Esophagus muscularis mucosa (tissue), 4 donors: Measurements from ENCODE around the gene KANSL1. TPM values are rescaled to one million over a fixed set of nuclear protein-coding genes. Genes with fewer than 3 reads are reported as not detected.

Experiments used
- DNase-seq: peaks from one replicate; pipeline ENCODE4 v3.0.0-alpha.2; 2017; ENCODE audit errors: extremely low spot score
- H3K27ac ChIP-seq, 4 donors: fragments of 200-600 bp; sonication (generic); replicated peaks in 1 of 4; 1 replicate in 3 of 4; 2 replicates in 1 of 4; pipeline ENCODE4 v1.5.1; 2016 to 2019; ENCODE audit warnings: mild to moderate bottlenecking in 1 of 4
- H3K27me3 ChIP-seq, 4 donors: fragments of 200-600 bp; sonication (generic); one replicate each; pipeline versions ENCODE4 v1.5.1 to v1.6.0; 2016 to 2019
- H3K36me3 ChIP-seq, 4 donors: fragments of 200-600 bp; sonication (generic); one replicate each; pipeline ENCODE4 v1.5.1; 2016 to 2019
- H3K4me1 ChIP-seq, 4 donors: fragments of 200-600 bp; sonication (generic); one replicate each; pipeline ENCODE4 v1.5.1; 2016 to 2019
- H3K4me3 ChIP-seq, 4 donors: fragments of 200-600 bp; sonication (generic); 1 replicate in 2 of 4; 2 replicates in 2 of 4; pipeline ENCODE4 v1.5.1; 2016 to 2019; ENCODE audit warnings: mild to moderate bottlenecking in 4 of 4, moderate library complexity in 1 of 4
- H3K9me3 ChIP-seq, 4 donors: fragments of 200-600 bp; sonication (generic); 1 replicate in 3 of 4; 2 replicates in 1 of 4; pipeline ENCODE4 v1.5.1; 2016 to 2019
- EP300 ChIP-seq: sonication (generic); formaldehyde crosslinking; IDR thresholded peaks from one replicate; pipeline ENCODE4 v1.6.1; 2017; ENCODE audit warnings: antibody characterized with exemption
- POLR2A ChIP-seq: fragments of 450-650 bp; IDR thresholded peaks from one replicate; pipeline ENCODE4 v1.6.1; 2017; ENCODE audit warnings: antibody characterized with exemption, moderate library complexity, mild to moderate bottlenecking, low read depth
- POLR2AphosphoS5 ChIP-seq, 2 donors: sonication (generic); formaldehyde crosslinking; IDR thresholded peaks; one replicate each; pipeline ENCODE4 v1.6.1; 2017; ENCODE audit warnings: antibody characterized with exemption in 2 of 2
- WGBS: methylation state at CpG from one replicate; pipeline ENCODE4 v1.1.5; 2018; 5-methylcytosine and 5-hydroxymethylcytosine counted together
- intact Hi-C: fragments of 100-400 bp; cut with DNase I; formaldehyde crosslinking; loops from one replicate; pipeline ENCODE4 v1.15.1; 2023
- total RNA-seq, 4 donors: library from RNA; depleted of rRNA; stranded (reverse); fragments of >200 nt; gene quantifications; one replicate each; pipeline versions ENCODE4 v1.1.0 to v1.2.1, GENCODE V29; 2016
- TF ChIP-seq, protein P1 (sequence below), 3 experiments: fragments of 200-600 bp in 2 of 3; fragments of 450-650 bp in 1 of 3; sonication (generic) in 2 of 3; IDR thresholded peaks; one replicate each; pipeline ENCODE4 v1.5.1; 2017 to 2019; ENCODE audit warnings: antibody characterized with exemption in 3 of 3, mild to moderate bottlenecking in 2 of 3, moderate library complexity in 1 of 3

The KANSL1 gene
- total RNA-seq, 4 donors from 2014 or later, result 55.0 to 124 (median 70.0) TPM

DNA sequence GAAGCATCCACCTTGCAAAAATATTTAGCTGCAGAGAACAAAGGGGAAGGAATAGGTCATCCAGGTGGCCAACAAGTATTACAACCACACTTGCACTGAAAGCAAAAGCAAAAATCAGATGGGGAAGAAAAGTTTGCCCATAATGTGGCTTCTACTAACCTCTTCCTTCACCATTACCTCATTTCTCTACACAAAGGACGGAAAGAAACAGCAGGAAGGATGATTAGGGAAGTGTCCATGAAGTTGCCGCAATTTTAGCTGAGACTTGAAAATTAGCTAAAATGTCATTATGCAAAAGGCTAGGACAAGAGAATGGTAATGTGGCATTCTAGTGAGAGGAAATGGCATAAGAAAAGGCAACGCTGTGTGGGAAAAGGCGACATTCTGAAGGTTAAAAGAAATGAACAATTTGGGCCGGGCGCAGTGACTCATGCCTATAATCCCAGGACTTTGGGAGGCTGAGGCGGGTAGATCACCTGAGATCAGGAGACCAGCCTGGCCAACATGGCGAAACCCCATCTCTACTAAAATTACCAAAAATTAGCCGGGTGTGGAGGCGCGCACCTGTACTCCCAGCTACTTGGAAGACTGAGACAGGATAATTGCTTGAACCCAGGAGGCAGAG lies 13.7 kb downstream of the KANSL1 start:
- no peaks in the 10 kb centered on the region for H3K27me3 ChIP-seq
- DNase-seq, result no peak
- TF ChIP-seq POLR2A, result no peak
- no peak for TF ChIP-seq POLR2AphosphoS5 (IDR thresholded peaks at IDR 0.05)
- TF ChIP-seq, protein P1, sequence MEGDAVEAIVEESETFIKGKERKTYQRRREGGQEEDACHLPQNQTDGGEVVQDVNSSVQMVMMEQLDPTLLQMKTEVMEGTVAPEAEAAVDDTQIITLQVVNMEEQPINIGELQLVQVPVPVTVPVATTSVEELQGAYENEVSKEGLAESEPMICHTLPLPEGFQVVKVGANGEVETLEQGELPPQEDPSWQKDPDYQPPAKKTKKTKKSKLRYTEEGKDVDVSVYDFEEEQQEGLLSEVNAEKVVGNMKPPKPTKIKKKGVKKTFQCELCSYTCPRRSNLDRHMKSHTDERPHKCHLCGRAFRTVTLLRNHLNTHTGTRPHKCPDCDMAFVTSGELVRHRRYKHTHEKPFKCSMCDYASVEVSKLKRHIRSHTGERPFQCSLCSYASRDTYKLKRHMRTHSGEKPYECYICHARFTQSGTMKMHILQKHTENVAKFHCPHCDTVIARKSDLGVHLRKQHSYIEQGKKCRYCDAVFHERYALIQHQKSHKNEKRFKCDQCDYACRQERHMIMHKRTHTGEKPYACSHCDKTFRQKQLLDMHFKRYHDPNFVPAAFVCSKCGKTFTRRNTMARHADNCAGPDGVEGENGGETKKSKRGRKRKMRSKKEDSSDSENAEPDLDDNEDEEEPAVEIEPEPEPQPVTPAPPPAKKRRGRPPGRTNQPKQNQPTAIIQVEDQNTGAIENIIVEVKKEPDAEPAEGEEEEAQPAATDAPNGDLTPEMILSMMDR (IDR thresholded peaks at IDR 0.05), result no peak
- TF ChIP-seq EP300, result no peak
- H3K4me1 ChIP-seq, result peaks cover 71 to 100% (median 98%) of the 10 kb centered on the region in 4 donors
- H3K36me3 ChIP-seq, result no peaks in the 10 kb centered on the region
- intact Hi-C loops, result no loop called here
- WGBS, result 88% methylated on average over 11 of the region's 11 CpGs
- peak overlapping the region in 1 of 4 donors; percentile 6 for H3K27ac ChIP-seq
- no peaks in the 10 kb centered on the region for H3K9me3 ChIP-seq
- no peak overlapping the region for H3K4me3 ChIP-seq

DNA sequence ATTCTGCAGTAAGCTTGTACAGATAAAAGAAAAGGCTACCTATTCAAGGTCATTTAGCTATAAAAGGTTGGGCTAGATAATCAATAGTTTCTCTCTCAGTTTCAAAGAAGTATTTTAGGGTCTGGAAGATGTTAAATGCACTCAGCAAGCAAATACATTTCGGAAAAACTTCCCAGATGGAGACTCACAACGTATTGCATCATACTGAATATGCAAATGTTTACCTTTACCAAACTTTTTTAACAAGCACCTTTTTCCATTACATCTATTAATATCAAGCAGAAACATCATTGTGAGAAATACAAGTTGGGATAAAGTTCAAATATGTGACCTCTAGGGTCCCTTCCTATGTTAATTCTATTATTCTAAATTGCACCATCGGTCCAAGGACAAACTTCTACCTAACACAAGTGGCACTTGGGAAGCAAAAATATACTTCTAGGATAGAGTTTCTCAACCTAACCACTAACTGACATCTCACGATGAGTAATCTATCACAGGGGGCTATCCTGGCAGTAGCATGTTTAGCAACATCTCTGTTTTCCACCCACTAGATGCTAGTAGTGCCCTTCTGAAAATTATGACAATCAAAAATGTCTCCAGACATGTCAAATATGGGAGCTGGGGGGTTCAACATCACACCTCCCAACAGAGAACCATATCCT lies 14.5 kb downstream of the KANSL1 start:
- no peaks in the 10 kb centered on the region for H3K27me3 ChIP-seq
- no peaks in the 10 kb centered on the region for H3K36me3 ChIP-seq
- peaks cover 71 to 100% (median 98%) of the 10 kb centered on the region in 4 donors for H3K4me1 ChIP-seq
- no peaks in the 10 kb centered on the region for H3K9me3 ChIP-seq
- no peak for DNase-seq
- intact Hi-C loops, result no loop called here
- 61% methylated on average over 4 of the region's 4 CpGs for WGBS
- H3K4me3 ChIP-seq, result no peak overlapping the region
- peak overlapping the region in 1 of 4 donors; percentile 6 for H3K27ac ChIP-seq
- TF ChIP-seq, protein P1 (IDR thresholded peaks at IDR 0.05), result no peak
- TF ChIP-seq POLR2A, result no peak

DNA sequence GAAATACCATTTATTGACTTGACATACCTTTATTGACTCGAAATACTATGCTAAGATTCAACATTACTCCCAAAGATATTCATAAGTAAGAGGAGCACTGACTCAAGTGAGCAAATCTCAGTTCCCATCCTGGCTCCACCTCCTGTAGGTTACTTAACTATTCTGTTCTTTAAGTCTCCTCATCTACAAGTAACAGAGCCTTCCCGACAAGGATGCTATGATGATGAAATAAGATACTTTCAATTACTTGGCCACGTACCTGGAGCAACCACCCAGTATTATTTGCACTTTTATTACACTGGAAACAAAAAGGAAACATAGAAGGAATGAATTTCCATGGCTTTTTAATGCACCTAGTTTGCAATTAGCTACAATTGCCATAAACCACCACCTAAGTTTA lies 16.3 kb downstream of the KANSL1 start:
- peaks cover 77 to 100% (median 98%) of the 10 kb centered on the region in 4 donors for H3K4me1 ChIP-seq
- 71% methylated on average over 3 of the region's 3 CpGs for WGBS
- no peak for DNase-seq
- TF ChIP-seq POLR2AphosphoS5 (IDR thresholded peaks at IDR 0.05) (no peak), POLR2A (no peak), EP300 (no peak)
- TF ChIP-seq, protein P1 (IDR thresholded peaks at IDR 0.05), result no peak
- H3K36me3 ChIP-seq, result peaks cover 0 to 2% (median under 1%) of the 10 kb centered on the region in 4 donors
- no peak overlapping the region for H3K4me3 ChIP-seq
- no peaks in the 10 kb centered on the region for H3K9me3 ChIP-seq
- no peak overlapping the region for H3K27ac ChIP-seq
- intact Hi-C loops, result no loop called here
- H3K27me3 ChIP-seq, result no peaks in the 10 kb centered on the region

DNA sequence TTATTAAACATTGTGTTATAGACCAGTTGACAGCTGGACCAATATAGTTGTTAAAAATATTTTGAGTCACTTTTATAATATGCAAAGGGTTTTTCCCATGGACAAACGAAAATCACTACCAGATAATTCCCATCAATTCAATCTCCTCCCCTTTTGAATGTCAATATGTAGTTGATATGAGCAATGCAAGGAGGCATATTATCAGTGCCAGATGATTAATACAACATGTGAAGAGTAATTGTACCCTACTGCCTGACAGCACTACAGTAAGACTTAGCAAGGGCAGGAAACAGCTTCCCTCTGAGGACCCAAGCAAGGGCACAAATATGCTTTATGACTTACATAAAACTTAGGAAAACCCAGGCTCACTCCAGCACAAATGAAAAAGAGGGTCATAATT lies 17.3 kb downstream of the KANSL1 start:
- TF ChIP-seq EP300 (no peak), POLR2A (no peak)
- Histone ChIP-seq H3K9me3 (no peaks in the 10 kb centered on the region), H3K4me1 (peaks cover 77 to 100% (median 97%) of the 10 kb centered on the region in 4 donors), H3K27ac (no peak overlapping the region), H3K4me3 (no peak overlapping the region), H3K36me3 (peaks cover 8 to 13% (median 11%) of the 10 kb centered on the region in 4 donors), H3K27me3 (no peaks in the 10 kb centered on the region)
- DNase-seq, result no peak
- intact Hi-C loops, result no loop called here
- 5% methylated on average over 1 of the region's 1 CpG for WGBS

DNA sequence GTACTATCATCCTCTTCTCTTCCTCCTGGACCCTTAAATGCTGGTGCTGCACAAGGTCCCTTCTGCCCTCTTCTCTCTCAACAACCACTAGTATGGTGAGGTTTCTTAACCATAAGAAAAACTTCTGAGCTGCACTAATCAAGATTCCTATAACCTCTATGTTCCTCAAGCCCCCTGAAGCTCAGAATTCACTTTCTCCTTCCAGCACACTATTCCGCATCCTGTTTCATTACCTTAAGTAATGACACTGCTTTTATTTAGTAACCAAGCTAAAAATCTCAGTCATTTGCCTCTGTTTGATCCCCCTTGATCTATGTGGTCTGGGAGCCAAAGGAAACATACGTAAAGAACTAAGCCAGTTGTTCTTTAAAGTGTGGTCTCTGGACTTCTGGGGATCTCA lies 20.1 kb downstream of the KANSL1 start:
- Histone ChIP-seq H3K36me3 (peaks cover 13 to 35% (median 21%) of the 10 kb centered on the region in 4 donors), H3K9me3 (no peaks in the 10 kb centered on the region), H3K4me1 (peaks cover 78 to 100% (median 97%) of the 10 kb centered on the region in 4 donors), H3K27ac (no peak overlapping the region), H3K27me3 (no peaks in the 10 kb centered on the region), H3K4me3 (no peak overlapping the region)
- intact Hi-C loops, result no loop called here
- DNase-seq, result no peak
- WGBS, result 82% methylated on average over 2 of the region's 2 CpGs
- no peak for TF ChIP-seq POLR2A

DNA sequence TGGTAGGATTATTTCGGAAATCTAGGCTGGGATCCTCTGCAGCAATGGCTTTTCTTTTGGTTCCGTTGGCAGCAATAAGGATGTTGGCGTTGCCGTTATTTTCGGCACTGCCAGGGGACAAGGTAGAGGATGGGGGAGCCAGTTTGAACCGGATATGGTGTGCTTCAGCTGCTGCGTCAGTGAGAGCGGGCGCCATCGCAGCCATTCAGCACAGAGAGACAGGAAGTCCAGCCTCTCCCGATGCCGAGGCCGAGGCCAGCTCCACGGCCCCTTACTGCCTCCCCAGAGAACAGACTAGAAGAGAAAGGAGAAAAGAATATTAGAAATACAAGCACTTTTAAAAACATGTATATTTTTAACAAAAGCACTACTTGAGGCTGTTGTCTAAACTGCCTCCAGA lies 21.3 kb downstream of the KANSL1 start:
- 87% methylated on average over 14 of the region's 14 CpGs for WGBS
- no peaks in the 10 kb centered on the region for H3K27me3 ChIP-seq
- intact Hi-C loops, result no loop called here
- peaks cover 81 to 100% (median 97%) of the 10 kb centered on the region in 4 donors for H3K4me1 ChIP-seq
- H3K9me3 ChIP-seq, result no peaks in the 10 kb centered on the region
- no peak overlapping the region for H3K4me3 ChIP-seq
- TF ChIP-seq, protein P1 (IDR thresholded peaks at IDR 0.05), result no peak
- TF ChIP-seq POLR2A (no peak), EP300 (no peak), POLR2AphosphoS5 (IDR thresholded peaks at IDR 0.05) (no peak)
- no peak for DNase-seq
- H3K36me3 ChIP-seq, result peaks cover 13 to 35% (median 21%) of the 10 kb centered on the region in 4 donors
- H3K27ac ChIP-seq, result no peak overlapping the region
